Smooth muscle cell of the brain vasculature (primary cell): ENCODE results near the gene EIF5A2.
"Not testable (repeated sequence)": the region's sequence is repeated elsewhere in the genome, so short reads cannot be mapped to it uniquely, and the experiment has no call there.

ENCODE experiments used
- DNase-seq: peaks from one replicate; pipeline ENCODE4 v3.0.0-alpha.2; 2012; ENCODE audit warnings: low read depth, low spot score

The EIF5A2 gene

GRCh38 chr3:170896781-170897180 lies 11.7 kb downstream of the EIF5A2 start:
- DNase-seq, result no peak

- not testable (repeated sequence) for DNase-seq
Observed at GRCh38 chr3:170896333-170896732, 12.1 kb downstream of the EIF5A2 start.

- no peak for DNase-seq
Observed at GRCh38 chr3:170893895-170894294, 14.5 kb downstream of the EIF5A2 start.

- DNase-seq, result no peak
Observed at GRCh38 chr3:170889630-170890029, 18.8 kb downstream of the EIF5A2 start.

GRCh38 chr3:170889132-170889531 lies 19.3 kb downstream of the EIF5A2 start:
- no peak for DNase-seq

GRCh38 chr3:170884109-170884930 lies 24.1 kb downstream of the EIF5A2 start:
- DNase-seq, result not testable (repeated sequence)

GRCh38 chr3:170878688-170879087 lies 29.7 kb downstream of the EIF5A2 start:
- not testable (repeated sequence) for DNase-seq

- DNase-seq, result not testable (repeated sequence)
Observed at GRCh38 chr3:170877311-170877710, 31.1 kb downstream of the EIF5A2 start.

- no peak for DNase-seq
Observed at GRCh38 chr3:170876537-170876936, 31.9 kb downstream of the EIF5A2 start.

GRCh38 chr3:170869645-170870593 lies 38.5 kb downstream of the EIF5A2 start, which contains the start of gene RPL22L1:
Gene RPL22L1 (minus strand): TSS chr3:170870195. CDS start chr3:170870167, 28 bp downstream.
- peak; percentile 90 for DNase-seq

- no peak for DNase-seq
Observed at GRCh38 chr3:170869239-170869590, 39.2 kb downstream of the EIF5A2 start.

GRCh38 chr3:170868577-170869238 lies 39.7 kb downstream of the EIF5A2 start:
- no peak for DNase-seq

GRCh38 chr3:170867143-170867937 lies 41.1 kb downstream of the EIF5A2 start:
- no peak for DNase-seq

GRCh38 chr3:170866499-170866898 lies 41.9 kb downstream of the EIF5A2 start:
- DNase-seq, result no peak

- no peak for DNase-seq
Observed at GRCh38 chr3:170865209-170866094, 43.0 kb downstream of the EIF5A2 start.

- no peak for DNase-seq
Observed at GRCh38 chr3:170864525-170865208, 43.8 kb downstream of the EIF5A2 start.

- no peak for DNase-seq
Observed at GRCh38 chr3:170863816-170864215, 44.6 kb downstream of the EIF5A2 start.

GRCh38 chr3:170862618-170863374 lies 45.6 kb downstream of the EIF5A2 start:
- DNase-seq, result no peak

GRCh38 chr3:170858599-170858998 lies 49.8 kb downstream of the EIF5A2 start:
- no peak for DNase-seq
